ENCODE measurements around the gene ARL8A.

DNA sequence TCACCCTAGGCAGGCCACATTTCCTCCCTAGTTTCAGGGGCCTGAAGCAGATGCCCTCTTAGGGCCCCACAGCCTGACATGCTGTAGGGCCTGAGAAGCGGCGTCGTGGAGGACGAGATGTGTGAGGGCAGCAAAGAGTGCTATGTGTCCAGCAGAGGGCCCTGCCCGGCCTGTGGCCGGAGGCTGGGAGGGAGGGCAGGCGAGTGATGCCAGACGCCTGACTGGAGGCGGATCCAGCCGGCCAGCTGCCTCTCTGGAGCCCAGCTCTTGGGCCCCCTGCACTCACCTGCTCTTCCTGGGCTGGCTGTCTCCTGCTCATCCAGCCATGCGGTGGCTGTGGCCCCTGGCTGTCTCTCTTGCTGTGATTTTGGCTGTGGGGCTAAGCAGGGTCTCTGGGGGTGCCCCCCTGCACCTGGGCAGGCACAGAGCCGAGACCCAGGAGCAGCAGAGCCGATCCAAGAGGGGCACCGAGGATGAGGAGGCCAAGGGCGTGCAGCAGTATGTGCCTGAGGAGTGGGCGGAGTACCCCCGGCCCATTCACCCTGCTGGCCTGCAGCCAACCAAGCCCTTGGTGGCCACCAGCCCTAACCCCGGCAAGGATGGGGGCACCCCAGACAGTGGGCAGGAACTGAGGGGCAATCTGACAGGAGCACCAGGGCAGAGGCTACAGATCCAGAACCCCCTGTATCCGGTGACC lies 21.8 kb downstream of the ARL8A start, which contains the start of gene GPR37L1:
- TF ChIP-seq TAF1 (IDR thresholded peaks at IDR 0.05; ENCODE audit: borderline replicate concordance, insufficient read depth, low read length) (no peak), POLR2AphosphoS5 (IDR thresholded peaks at IDR 0.05; ENCODE audit: low read depth, low read length) (no peak), SIN3A (IDR thresholded peaks at IDR 0.05; ENCODE audit: borderline replicate concordance, insufficient read depth, low read length) (no peak), FOXP2 (optimal IDR thresholded peaks at IDR 0.05; ENCODE audit: borderline replicate concordance, extremely low read depth, extremely low read length, insufficient read depth) (no peak)
- TF ChIP-seq, protein P1, sequence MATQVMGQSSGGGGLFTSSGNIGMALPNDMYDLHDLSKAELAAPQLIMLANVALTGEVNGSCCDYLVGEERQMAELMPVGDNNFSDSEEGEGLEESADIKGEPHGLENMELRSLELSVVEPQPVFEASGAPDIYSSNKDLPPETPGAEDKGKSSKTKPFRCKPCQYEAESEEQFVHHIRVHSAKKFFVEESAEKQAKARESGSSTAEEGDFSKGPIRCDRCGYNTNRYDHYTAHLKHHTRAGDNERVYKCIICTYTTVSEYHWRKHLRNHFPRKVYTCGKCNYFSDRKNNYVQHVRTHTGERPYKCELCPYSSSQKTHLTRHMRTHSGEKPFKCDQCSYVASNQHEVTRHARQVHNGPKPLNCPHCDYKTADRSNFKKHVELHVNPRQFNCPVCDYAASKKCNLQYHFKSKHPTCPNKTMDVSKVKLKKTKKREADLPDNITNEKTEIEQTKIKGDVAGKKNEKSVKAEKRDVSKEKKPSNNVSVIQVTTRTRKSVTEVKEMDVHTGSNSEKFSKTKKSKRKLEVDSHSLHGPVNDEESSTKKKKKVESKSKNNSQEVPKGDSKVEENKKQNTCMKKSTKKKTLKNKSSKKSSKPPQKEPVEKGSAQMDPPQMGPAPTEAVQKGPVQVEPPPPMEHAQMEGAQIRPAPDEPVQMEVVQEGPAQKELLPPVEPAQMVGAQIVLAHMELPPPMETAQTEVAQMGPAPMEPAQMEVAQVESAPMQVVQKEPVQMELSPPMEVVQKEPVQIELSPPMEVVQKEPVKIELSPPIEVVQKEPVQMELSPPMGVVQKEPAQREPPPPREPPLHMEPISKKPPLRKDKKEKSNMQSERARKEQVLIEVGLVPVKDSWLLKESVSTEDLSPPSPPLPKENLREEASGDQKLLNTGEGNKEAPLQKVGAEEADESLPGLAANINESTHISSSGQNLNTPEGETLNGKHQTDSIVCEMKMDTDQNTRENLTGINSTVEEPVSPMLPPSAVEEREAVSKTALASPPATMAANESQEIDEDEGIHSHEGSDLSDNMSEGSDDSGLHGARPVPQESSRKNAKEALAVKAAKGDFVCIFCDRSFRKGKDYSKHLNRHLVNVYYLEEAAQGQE (IDR thresholded peaks at IDR 0.05; ENCODE audit: insufficient read depth in 1 of 2, low read depth in 2 of 2, low read length in 2 of 2) = no peak

Data from PFSK-1 (cell line).